ENCODE results near the gene MEX3D.

- TF ChIP-seq, protein P1, sequence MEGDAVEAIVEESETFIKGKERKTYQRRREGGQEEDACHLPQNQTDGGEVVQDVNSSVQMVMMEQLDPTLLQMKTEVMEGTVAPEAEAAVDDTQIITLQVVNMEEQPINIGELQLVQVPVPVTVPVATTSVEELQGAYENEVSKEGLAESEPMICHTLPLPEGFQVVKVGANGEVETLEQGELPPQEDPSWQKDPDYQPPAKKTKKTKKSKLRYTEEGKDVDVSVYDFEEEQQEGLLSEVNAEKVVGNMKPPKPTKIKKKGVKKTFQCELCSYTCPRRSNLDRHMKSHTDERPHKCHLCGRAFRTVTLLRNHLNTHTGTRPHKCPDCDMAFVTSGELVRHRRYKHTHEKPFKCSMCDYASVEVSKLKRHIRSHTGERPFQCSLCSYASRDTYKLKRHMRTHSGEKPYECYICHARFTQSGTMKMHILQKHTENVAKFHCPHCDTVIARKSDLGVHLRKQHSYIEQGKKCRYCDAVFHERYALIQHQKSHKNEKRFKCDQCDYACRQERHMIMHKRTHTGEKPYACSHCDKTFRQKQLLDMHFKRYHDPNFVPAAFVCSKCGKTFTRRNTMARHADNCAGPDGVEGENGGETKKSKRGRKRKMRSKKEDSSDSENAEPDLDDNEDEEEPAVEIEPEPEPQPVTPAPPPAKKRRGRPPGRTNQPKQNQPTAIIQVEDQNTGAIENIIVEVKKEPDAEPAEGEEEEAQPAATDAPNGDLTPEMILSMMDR (IDR thresholded peaks at IDR 0.05; ENCODE audit: poor library complexity): no peak
- no peak for TF ChIP-seq EZH2 (IDR thresholded peaks at IDR 0.05; ENCODE audit: borderline replicate concordance)
Measured at GRCh38 chr19:1574354-1575136, 6.4 kb upstream of the MEX3D start.

Measured in hepatocyte (in vitro differentiated cells).